ENCODE data around the gene IGF2. TPM values are rescaled to one million over a fixed set of nuclear protein-coding genes. Genes with fewer than 3 reads are reported as not detected.
"Not testable (repeated sequence)": the region's sequence is repeated elsewhere in the genome, so short reads cannot be mapped to it uniquely, and the experiment has no call there.

IGF2 gene
- total RNA-seq, 3 donors from 2014 or later, result 4.6 to 12.5 (median 5.7) TPM

DNA sequence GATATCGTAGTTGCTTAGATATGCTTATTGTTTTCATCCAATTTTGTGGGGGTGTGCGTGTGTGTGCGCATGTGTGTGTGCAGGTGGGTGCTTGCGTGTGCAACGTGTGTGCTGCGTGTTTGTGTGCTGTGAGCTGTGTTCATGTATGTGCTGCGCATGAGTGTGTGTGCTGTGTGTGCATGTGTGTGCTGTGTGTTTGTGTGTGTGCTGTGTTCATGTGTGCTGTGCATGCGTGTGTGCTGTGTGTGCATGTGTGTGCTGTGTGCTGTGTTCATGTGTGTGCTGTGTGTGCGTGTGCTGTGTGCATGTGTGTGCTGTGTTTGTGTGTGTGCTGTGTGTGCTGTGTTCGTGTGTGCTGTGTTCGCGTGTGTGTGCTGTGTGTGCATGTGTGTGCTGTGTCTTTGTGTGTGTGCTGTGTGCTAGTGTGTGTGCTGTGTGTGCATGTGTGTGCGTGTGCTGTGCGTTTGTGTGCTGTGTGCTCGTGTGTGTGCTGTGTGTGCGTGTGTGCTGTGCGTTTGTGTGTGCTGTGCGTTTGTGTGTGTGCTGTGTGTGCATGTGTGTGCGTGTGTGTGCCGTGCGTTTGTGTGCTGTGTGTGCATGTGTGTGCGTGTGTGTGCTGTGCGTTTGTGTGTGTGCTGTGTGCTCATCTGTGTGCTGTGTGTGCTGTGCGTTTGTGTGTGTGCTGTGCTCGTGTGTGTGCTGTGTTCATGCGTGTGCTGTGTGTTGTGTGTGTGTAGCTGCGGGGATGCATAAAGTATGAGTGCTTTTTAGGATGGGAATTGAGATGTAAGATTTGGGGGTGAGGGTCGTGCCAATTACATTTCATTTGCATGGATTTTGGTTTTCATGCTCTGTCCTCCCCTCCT lies 7.6 kb downstream of the IGF2 start:
- ATAC-seq (no peak), DNase-seq (no peak)
- H3K27me3 Mint-ChIP-seq (ENCODE audit: low read depth), result peaks cover 51% of the 10 kb centered on the region
- H3K4me1 Mint-ChIP-seq (ENCODE audit: low read depth), result no peaks in the 10 kb centered on the region
- no peak overlapping the region for H3K4me3 Mint-ChIP-seq
- no peaks in the 10 kb centered on the region for H3K36me3 Mint-ChIP-seq (ENCODE audit: insufficient read depth)
- H3K9me3 Mint-ChIP-seq, result no peaks in the 10 kb centered on the region

DNA sequence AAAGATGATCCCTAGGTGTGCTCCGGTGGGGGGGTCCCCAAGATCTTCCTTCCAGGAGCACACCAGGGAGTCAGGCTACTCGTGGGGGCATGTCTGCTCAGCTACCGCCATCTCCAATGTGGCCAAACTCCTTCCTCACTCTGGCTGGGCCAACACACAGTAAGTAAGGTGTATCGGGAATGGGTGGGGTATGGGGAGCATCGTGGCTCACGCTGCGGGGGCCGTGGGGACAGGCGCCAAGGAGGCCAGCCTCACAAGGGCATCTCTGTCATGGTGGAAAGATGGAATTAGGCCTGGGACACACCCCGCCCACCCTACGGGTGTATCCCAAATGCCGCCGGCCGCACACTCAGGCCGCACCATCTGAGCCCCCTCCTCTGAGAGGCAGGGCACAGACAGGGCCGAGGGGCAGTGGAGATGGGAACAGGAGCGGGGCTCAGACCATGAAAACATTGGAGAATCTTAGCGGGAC lies 8.3 kb downstream of the IGF2 start:
- Mint-ChIP-seq H3K27me3 (ENCODE audit: low read depth) (peaks cover 44% of the 10 kb centered on the region), H3K4me3 (no peak overlapping the region), H3K9me3 (no peaks in the 10 kb centered on the region), H3K4me1 (ENCODE audit: low read depth) (no peaks in the 10 kb centered on the region), H3K36me3 (ENCODE audit: insufficient read depth) (no peaks in the 10 kb centered on the region)
- no peak for DNase-seq
- no peak for ATAC-seq

GRCh38 chr11:2129699-2130366 lies 9.4 kb downstream of the IGF2 start:
- ATAC-seq (no peak), DNase-seq (no peak)
- H3K9me3 Mint-ChIP-seq, result no peaks in the 10 kb centered on the region
- H3K27me3 Mint-ChIP-seq (ENCODE audit: low read depth), result peaks cover 35% of the 10 kb centered on the region
- no peaks in the 10 kb centered on the region for H3K36me3 Mint-ChIP-seq (ENCODE audit: insufficient read depth)
- no peaks in the 10 kb centered on the region for H3K4me1 Mint-ChIP-seq (ENCODE audit: low read depth)
- no peak overlapping the region for H3K4me3 Mint-ChIP-seq

- DNase-seq, result no peak
Observed at GRCh38 chr11:2129308-2129698, 9.9 kb downstream of the IGF2 start.

GRCh38 chr11:2128511-2129307 lies 10.5 kb downstream of the IGF2 start:
- DNase-seq (no peak), ATAC-seq (peak in 1 of 2 donors; percentile 38)
- H3K4me3 Mint-ChIP-seq, result no peak overlapping the region
- no peaks in the 10 kb centered on the region for H3K36me3 Mint-ChIP-seq (ENCODE audit: insufficient read depth)
- no peaks in the 10 kb centered on the region for H3K4me1 Mint-ChIP-seq (ENCODE audit: low read depth)
- H3K9me3 Mint-ChIP-seq, result no peaks in the 10 kb centered on the region
- peaks cover 33% of the 10 kb centered on the region for H3K27me3 Mint-ChIP-seq (ENCODE audit: low read depth)

More at GRCh38 chr11:2129308-2129698, 9.9 kb downstream of the IGF2 start:
- Mint-ChIP-seq H3K36me3 (ENCODE audit: insufficient read depth) (no peaks in the 10 kb centered on the region), H3K27me3 (ENCODE audit: low read depth) (peaks cover 30% of the 10 kb centered on the region), H3K4me3 (no peak overlapping the region), H3K4me1 (ENCODE audit: low read depth) (no peaks in the 10 kb centered on the region), H3K9me3 (no peaks in the 10 kb centered on the region)
- ATAC-seq, result no peak

DNA sequence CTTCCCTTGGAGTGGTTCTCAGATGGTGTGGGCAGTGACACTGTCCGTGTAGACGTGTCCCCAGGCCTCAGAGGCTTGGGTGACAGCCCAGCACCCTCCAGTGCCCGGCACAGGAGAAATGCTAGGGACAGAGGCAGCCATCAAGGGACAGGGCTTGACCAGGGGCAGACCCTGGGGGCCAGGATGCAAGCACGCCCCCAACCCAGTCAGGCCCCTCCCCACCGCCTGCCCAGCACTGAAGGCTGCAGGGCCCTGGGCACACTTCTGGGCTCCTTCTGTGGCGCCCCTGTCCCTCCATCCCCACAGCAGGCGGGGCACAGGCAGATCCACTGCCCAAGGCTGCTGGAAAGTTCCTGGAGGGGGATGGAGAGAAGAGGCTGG lies 11.1 kb downstream of the IGF2 start:
- no peaks in the 10 kb centered on the region for H3K4me1 Mint-ChIP-seq (ENCODE audit: low read depth)
- DNase-seq, result no peak
- no peaks in the 10 kb centered on the region for H3K9me3 Mint-ChIP-seq
- peaks cover 29% of the 10 kb centered on the region for H3K27me3 Mint-ChIP-seq (ENCODE audit: low read depth)
- H3K36me3 Mint-ChIP-seq (ENCODE audit: insufficient read depth), result no peaks in the 10 kb centered on the region
- ATAC-seq, result no peak
- no peak overlapping the region for H3K4me3 Mint-ChIP-seq

DNA sequence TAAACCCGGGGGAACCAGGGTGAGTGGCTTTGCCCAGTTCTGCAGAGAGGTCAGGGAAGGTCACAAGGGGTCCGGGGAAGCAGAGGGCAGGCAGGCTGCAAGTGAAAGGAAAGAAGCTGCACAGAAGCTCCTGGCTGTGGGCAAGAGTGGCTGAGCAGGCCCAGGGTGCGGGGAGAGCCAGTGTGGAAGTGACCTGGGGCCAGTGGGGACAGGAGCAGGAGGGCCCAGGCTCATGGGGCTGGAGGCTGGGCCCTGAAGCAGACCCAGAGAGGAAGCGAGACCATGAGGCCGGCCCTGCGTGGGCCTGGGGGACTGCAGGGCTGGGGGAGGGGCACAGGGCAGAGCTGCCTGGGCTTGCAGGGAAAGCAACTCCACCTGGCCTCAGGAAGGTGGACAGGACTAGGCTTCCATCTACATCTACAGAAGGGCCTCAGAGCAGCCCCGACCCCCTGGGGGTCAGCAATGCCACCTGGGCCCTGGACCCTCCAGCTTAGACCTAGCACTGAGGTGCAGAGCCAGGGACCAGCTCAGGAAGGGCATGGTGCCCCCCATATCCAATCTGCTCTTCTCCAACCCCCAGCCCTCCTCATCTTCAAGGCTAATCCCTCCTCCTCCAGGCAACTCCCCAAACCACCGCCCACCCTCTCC lies 11.6 kb downstream of the IGF2 start:
- no peaks in the 10 kb centered on the region for H3K9me3 Mint-ChIP-seq
- ATAC-seq (no peak), DNase-seq (no peak)
- H3K36me3 Mint-ChIP-seq (ENCODE audit: insufficient read depth), result no peaks in the 10 kb centered on the region
- H3K27me3 Mint-ChIP-seq (ENCODE audit: low read depth), result peaks cover 26% of the 10 kb centered on the region
- no peaks in the 10 kb centered on the region for H3K4me1 Mint-ChIP-seq (ENCODE audit: low read depth)
- no peak overlapping the region for H3K4me3 Mint-ChIP-seq

GRCh38 chr11:2126520-2127085 lies 12.6 kb downstream of the IGF2 start:
- peaks cover 25% of the 10 kb centered on the region for H3K27me3 Mint-ChIP-seq (ENCODE audit: low read depth)
- ATAC-seq, result no peak
- no peak overlapping the region for H3K4me3 Mint-ChIP-seq
- no peak for DNase-seq
- H3K4me1 Mint-ChIP-seq (ENCODE audit: low read depth), result no peaks in the 10 kb centered on the region
- H3K9me3 Mint-ChIP-seq, result no peaks in the 10 kb centered on the region
- no peaks in the 10 kb centered on the region for H3K36me3 Mint-ChIP-seq (ENCODE audit: insufficient read depth)

GRCh38 chr11:2124736-2125484 lies 14.3 kb downstream of the IGF2 start:
- not testable (repeated sequence) for H3K9me3 Mint-ChIP-seq; H3K4me1 Mint-ChIP-seq (ENCODE audit: low read depth); ATAC-seq; DNase-seq; H3K4me3 Mint-ChIP-seq; H3K36me3 Mint-ChIP-seq (ENCODE audit: insufficient read depth)
- peaks cover 23% of the 10 kb centered on the region for H3K27me3 Mint-ChIP-seq (ENCODE audit: low read depth)

DNA sequence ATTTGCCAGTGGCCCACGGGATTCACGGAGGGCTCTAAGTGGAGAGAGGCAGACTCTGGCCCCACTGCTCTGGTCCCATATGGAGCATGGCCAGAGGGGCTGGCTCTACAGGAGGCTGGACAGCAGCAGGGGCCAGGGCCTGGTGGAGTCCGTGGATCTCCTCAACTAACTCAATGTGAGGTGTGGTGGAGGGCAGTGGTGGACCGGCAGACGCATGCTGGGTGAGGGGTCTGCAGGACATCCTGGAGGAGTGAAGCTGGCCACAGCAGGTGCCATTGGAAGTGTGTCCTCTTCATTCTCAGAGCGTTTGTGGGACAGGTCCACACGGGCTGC lies 15.6 kb downstream of the IGF2 start:
- Mint-ChIP-seq H3K36me3 (ENCODE audit: insufficient read depth) (no peaks in the 10 kb centered on the region), H3K4me3 (no peak overlapping the region), H3K4me1 (ENCODE audit: low read depth) (no peaks in the 10 kb centered on the region), H3K27me3 (ENCODE audit: low read depth) (peaks cover 27% of the 10 kb centered on the region), H3K9me3 (no peaks in the 10 kb centered on the region)
- DNase-seq, result no peak
- no peak for ATAC-seq

DNA sequence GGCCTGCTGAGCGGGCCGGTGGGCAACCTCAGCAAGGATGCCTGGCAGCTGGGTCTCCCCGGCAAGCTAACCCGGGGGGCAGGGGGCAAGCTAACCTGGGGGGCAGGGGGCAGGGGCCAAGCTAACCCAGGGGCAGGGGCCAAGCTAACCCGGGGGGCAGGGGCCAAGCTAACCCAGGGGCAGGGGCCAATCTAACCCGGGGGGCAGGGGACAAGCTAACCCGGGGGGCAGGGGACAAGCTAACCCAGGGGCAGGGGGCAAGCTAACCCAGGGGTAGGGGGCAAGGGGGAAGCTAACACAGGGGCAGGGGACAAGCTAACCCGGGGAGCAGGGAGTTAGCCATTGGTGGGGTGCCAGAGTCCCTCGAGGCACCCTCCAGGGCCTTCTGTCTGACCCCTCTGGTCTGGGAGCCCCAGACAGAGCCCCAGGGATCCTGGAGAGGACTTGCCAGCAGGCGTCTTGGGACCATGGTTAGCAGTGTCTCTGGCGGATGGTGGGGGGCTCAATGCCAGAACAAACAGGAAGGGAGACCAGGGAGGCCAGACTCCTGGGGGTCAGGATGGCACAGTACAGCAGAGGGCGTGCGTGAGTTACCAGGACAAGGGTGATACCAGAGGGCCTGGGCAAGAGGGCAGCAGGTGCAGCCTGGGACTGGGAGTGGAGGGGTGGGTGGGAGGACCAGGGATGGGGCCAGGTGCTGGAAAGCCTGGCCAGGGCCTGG lies 16.1 kb downstream of the IGF2 start:
- DNase-seq (no peak), ATAC-seq (no peak)
- H3K9me3 Mint-ChIP-seq, result no peaks in the 10 kb centered on the region
- H3K4me3 Mint-ChIP-seq, result no peak overlapping the region
- H3K36me3 Mint-ChIP-seq (ENCODE audit: insufficient read depth), result no peaks in the 10 kb centered on the region
- H3K27me3 Mint-ChIP-seq (ENCODE audit: low read depth), result peaks cover 30% of the 10 kb centered on the region
- no peaks in the 10 kb centered on the region for H3K4me1 Mint-ChIP-seq (ENCODE audit: low read depth)

DNA sequence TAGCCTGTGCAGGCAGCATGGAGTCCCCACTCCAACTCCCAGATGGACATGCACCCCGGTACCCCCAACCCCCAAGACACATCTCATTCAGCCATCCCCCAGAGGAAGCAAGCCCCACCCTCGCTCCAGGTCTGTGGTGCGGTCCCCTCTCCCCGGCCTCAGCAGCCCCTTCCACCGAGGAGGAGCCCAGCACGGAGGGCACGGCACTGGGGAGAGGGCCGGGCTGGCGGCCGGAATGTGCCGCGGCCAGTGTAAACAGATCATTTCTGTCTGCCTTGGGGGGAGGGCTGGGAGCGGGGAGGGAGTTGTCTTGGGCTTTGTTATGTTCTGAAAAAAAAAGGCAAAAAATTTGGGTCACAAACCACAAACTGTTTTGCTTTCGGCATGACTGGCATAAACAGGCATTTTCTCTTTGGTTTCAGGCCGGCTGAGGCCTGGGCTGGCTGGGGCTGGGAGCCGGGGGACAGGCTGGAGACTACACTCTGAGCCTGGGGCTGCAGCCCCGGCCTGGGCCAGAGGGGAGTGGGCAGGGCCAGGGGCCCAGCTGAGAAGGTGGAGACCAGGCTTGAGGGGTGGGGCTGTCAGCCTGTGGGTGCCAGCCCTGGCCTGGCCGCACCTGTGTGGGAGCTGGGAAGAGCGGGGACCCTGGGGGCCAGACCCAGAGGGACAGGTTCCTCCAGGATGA lies 16.8 kb downstream of the IGF2 start:
- DNase-seq, result no peak
- Mint-ChIP-seq H3K36me3 (ENCODE audit: insufficient read depth) (no peaks in the 10 kb centered on the region), H3K4me1 (ENCODE audit: low read depth) (no peaks in the 10 kb centered on the region), H3K9me3 (no peaks in the 10 kb centered on the region), H3K4me3 (no peak overlapping the region), H3K27me3 (ENCODE audit: low read depth) (peaks cover 30% of the 10 kb centered on the region)
- peak in 1 of 2 donors; percentile 27 for ATAC-seq

Measured in activated T-cell treated with anti-CD3 and anti-CD28 coated beads, Interleukin-2, amount 50 U/mL, for 4 hours (primary cell).